ENCODE results near the gene CRACR2A. TPM values are rescaled to one million over a fixed set of nuclear protein-coding genes. Genes with fewer than 3 reads are reported as not detected.

Gene CRACR2A
- total RNA-seq, 4 donors from 2014 or later, result 0.47 to 1.7 (median 1.1) TPM

- Histone ChIP-seq H3K9me3 (no peaks in the 10 kb centered on the region), H3K27me3 (peaks cover 0 to 7% (median 0%) of the 10 kb centered on the region in 3 donors), H3K4me3 (no peak overlapping the region), H3K4me1 (peaks cover 0 to 5% of the 10 kb centered on the region in 2 donors), H3K27ac (no peak overlapping the region), H3K36me3 (no peaks in the 10 kb centered on the region)
- ATAC-seq, result no peak
- no peak for DNase-seq
- TF ChIP-seq POLR2A (IDR thresholded peaks at IDR 0.05), result no peak
- no peak for TF ChIP-seq CTCF (IDR thresholded peaks at IDR 0.05 in 4 of 5, conservative IDR thresholded peaks at IDR 0.05 in 1 of 5)
- intact Hi-C loops (cut with DNase I; ENCODE audit: low total_unique reads) (no loop called here), in situ Hi-C loops (cut with MboI; ENCODE audit: low sequenced_read_pairs in 4 of 4) (no loop called here)
These were observed 2.3 kb downstream of the CRACR2A start for GRCh38 chr12:3750616-3751015.

DNA sequence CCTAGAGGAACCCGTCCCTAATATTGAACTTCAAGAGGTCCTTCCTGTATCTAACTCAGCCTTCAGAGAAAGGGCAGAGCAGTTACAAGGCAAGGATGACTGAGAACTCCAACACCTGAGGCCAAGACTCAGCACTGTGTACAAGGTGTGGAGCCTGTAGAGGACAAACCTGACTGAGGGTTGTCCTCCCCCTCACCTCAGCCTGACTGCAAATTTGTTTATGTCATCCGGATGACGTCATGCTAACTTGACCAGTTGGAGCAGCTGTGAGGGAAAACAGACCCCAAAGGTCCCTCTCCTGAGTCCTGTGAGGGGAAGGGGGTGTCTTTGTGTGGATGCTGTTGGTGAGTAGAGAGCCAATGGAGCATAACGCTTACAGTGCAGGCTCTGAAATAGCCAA lies 4.3 kb downstream of the CRACR2A start:
- Histone ChIP-seq H3K9me3 (no peaks in the 10 kb centered on the region), H3K27ac (no peak overlapping the region), H3K36me3 (no peaks in the 10 kb centered on the region), H3K27me3 (peaks cover 0 to 7% (median 0%) of the 10 kb centered on the region in 3 donors), H3K4me3 (no peak overlapping the region), H3K4me1 (peaks cover 0 to 5% of the 10 kb centered on the region in 2 donors)
- no peak for ATAC-seq
- no peak for DNase-seq
- intact Hi-C loops (cut with DNase I; ENCODE audit: low total_unique reads) (no loop called here), in situ Hi-C loops (cut with MboI; ENCODE audit: low sequenced_read_pairs in 4 of 4) (no loop called here)
- TF ChIP-seq CTCF (IDR thresholded peaks at IDR 0.05 in 4 of 5, conservative IDR thresholded peaks at IDR 0.05 in 1 of 5), result no peak
- TF ChIP-seq POLR2A (IDR thresholded peaks at IDR 0.05), result no peak

DNA sequence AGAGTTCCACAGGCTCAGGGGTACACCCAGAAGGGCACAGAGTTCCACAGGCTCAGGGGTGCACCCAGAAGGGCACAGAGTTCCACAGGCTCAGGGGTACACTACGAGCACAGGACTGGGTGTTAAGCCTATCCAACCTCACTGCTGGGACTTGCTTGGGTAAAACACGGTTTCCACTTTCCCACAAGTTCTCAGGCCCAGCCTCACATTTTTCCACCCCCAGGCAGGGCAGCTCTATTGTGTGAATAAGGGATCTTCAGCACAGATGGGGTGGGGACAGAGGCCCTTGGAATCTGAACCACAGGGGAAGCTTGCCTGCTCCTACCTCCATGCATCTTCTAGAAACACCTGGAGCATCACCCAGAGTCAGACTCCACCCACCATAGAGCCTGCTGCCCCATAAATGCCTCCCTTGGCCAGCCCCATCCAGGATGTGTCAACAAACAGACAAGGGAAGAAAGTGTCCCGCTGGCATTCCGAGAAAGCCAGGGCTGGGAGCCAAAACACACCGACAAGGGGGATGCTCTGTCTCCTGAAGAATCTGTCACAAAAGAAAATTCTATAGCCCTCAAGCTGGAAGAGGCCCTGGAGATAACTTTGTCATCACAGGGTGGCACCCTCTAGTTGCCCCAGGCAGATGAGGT lies 4.8 kb downstream of the CRACR2A start:
- intact Hi-C loops (cut with DNase I; ENCODE audit: low total_unique reads) (no loop called here), in situ Hi-C loops (cut with MboI; ENCODE audit: low sequenced_read_pairs in 4 of 4) (no loop called here)
- DNase-seq, result no peak
- no peak overlapping the region for H3K4me3 ChIP-seq
- H3K36me3 ChIP-seq, result no peaks in the 10 kb centered on the region
- H3K27me3 ChIP-seq, result peaks cover 0 to 6% (median 0%) of the 10 kb centered on the region in 3 donors
- H3K4me1 ChIP-seq, result peaks cover 0 to under 1% of the 10 kb centered on the region in 2 donors
- ATAC-seq, result no peak
- H3K9me3 ChIP-seq, result no peaks in the 10 kb centered on the region
- no peak overlapping the region for H3K27ac ChIP-seq
- no peak for TF ChIP-seq POLR2A (IDR thresholded peaks at IDR 0.05)
- no peak for TF ChIP-seq CTCF (IDR thresholded peaks at IDR 0.05 in 4 of 5, conservative IDR thresholded peaks at IDR 0.05 in 1 of 5)

- Histone ChIP-seq H3K27ac (no peak overlapping the region), H3K4me3 (no peak overlapping the region)
These were observed 5.4 kb downstream of the CRACR2A start for GRCh38 chr12:3747543-3747942.

More at GRCh38 chr12:3747543-3747942, 5.4 kb downstream of the CRACR2A start:
- ATAC-seq, result no peak
- in situ Hi-C loops (cut with MboI; ENCODE audit: low sequenced_read_pairs in 4 of 4), result no loop called here
- intact Hi-C loops (cut with DNase I; ENCODE audit: low total_unique reads), result no loop called here
- H3K36me3 ChIP-seq, result no peaks in the 10 kb centered on the region
- DNase-seq, result no peak
- H3K27me3 ChIP-seq, result peaks cover 0 to under 1% (median 0%) of the 10 kb centered on the region in 3 donors
- H3K9me3 ChIP-seq, result no peaks in the 10 kb centered on the region
- no peak for TF ChIP-seq CTCF (IDR thresholded peaks at IDR 0.05 in 4 of 5, conservative IDR thresholded peaks at IDR 0.05 in 1 of 5)
- TF ChIP-seq POLR2A (IDR thresholded peaks at IDR 0.05), result no peak
- H3K4me1 ChIP-seq, result no peaks in the 10 kb centered on the region
